Transverse colon (tissue), 4 donors: ENCODE results near the gene CRYGS. TPM values are rescaled to one million over a fixed set of nuclear protein-coding genes. Genes with fewer than 3 reads are reported as not detected.

Experiments used
- DNase-seq: peaks from one replicate; pipeline ENCODE4 v3.0.0-alpha.2; 2019
- H3K27ac ChIP-seq, 4 donors: fragments of 200-600 bp; sonication (generic); 2 replicates each; pipeline ENCODE4 v1.5.1; 2016 to 2018; ENCODE audit warnings: inconsistent platforms in 4 of 4
- H3K27me3 ChIP-seq: fragments of 200-600 bp; sonication (generic); 2 replicates; pipeline ENCODE4 v1.5.1; 2017; ENCODE audit warnings: inconsistent platforms
- H3K36me3 ChIP-seq, 4 donors: fragments of 200-600 bp; sonication (generic); 2 replicates each; pipeline ENCODE4 v1.5.1; 2017 to 2019; ENCODE audit warnings: inconsistent platforms in 4 of 4
- H3K4me1 ChIP-seq, 4 donors: fragments of 200-600 bp; sonication (generic); 2 replicates each; pipeline ENCODE4 v1.5.1; 2017 to 2020; ENCODE audit warnings: inconsistent platforms in 4 of 4
- H3K4me3 ChIP-seq, 4 donors: fragments of 200-600 bp; sonication (generic); 1 replicate in 1 of 4; 2 replicates in 3 of 4; pipeline versions ENCODE4 v1.5.1 to v1.6.1; 2017 to 2019; ENCODE audit warnings: inconsistent platforms in 4 of 4
- H3K9me3 ChIP-seq, 2 donors: fragments of 200-600 bp; sonication (generic); 2 replicates each; pipeline ENCODE4 v1.5.1; 2017 to 2019; ENCODE audit warnings: inconsistent platforms in 2 of 2
- EP300 ChIP-seq: sonication (generic); formaldehyde crosslinking; IDR thresholded peaks from one replicate; pipeline ENCODE4 v1.6.1; 2017; ENCODE audit warnings: antibody characterized with exemption, low read depth
- POLR2A ChIP-seq: fragments of 450-650 bp; IDR thresholded peaks from one replicate; pipeline ENCODE4 v1.6.1; 2016; ENCODE audit warnings: antibody characterized with exemption, mild to moderate bottlenecking, moderate library complexity
- POLR2AphosphoS5 ChIP-seq, 3 donors: sonication (generic); formaldehyde crosslinking; IDR thresholded peaks; one replicate each; pipeline ENCODE4 v1.6.1; 2016; ENCODE audit warnings: antibody characterized with exemption in 3 of 3
- WGBS, 2 donors: methylation state at CpG; one replicate each; pipeline ENCODE4 v1.1.5; 2018; ENCODE audit warnings: low coverage in 1 of 2; 5-methylcytosine and 5-hydroxymethylcytosine counted together
- in situ Hi-C, 4 donors: fragments of 200-750 bp; cut with MboI; loops; one replicate each; pipeline versions ENCODE4 v1.15.0 to v1.15.1; 2017; ENCODE audit warnings: low sequenced_read_pairs in 3 of 4, low pct_ligation_motif_present in 1 of 4, low pct_unique_long_range_greater_than_20kb in 1 of 4
- intact Hi-C: fragments of 100-400 bp; cut with DNase I; formaldehyde crosslinking; loops from one replicate; pipeline ENCODE4 v1.15.1; 2023; ENCODE audit warnings: low total_unique reads
- total RNA-seq, 4 donors: library from RNA; depleted of rRNA; stranded (reverse); fragments of >200 nt; gene quantifications; one replicate each; pipeline ENCODE4 v1.1.0, GENCODE V29; 2016
- TF ChIP-seq, protein P1 (sequence below), 5 experiments: fragments of 200-600 bp in 3 of 5; fragments of 450-650 bp in 2 of 5; sonication (generic) in 3 of 5; IDR thresholded peaks; 1 replicate in 2 of 5; 2 replicates in 3 of 5; pipeline ENCODE4 v1.5.1; 2016 to 2017; ENCODE audit warnings: antibody characterized with exemption in 5 of 5, inconsistent platforms in 3 of 5, mild to moderate bottlenecking in 2 of 5, moderate library complexity in 1 of 5

CRYGS gene
- total RNA-seq, 4 donors from 2014 or later, result 2.2 to 60.7 (median 4.4) TPM; not detected in 1

- 73% methylated on average over 4 of the region's 4 CpGs; no CpG with 5 or more reads in 1 of the 2 donors for WGBS, 2 donors
- no peaks in the 10 kb centered on the region for H3K36me3 ChIP-seq
- DNase-seq, result no peak
- intact Hi-C loops (no loop called here), in situ Hi-C loops (no loop called here)
- no peaks in the 10 kb centered on the region for H3K9me3 ChIP-seq
- no peak for TF ChIP-seq POLR2AphosphoS5 (IDR thresholded peaks at IDR 0.05)
- TF ChIP-seq POLR2A, result no peak
- TF ChIP-seq EP300, result no peak
- TF ChIP-seq, protein P1, sequence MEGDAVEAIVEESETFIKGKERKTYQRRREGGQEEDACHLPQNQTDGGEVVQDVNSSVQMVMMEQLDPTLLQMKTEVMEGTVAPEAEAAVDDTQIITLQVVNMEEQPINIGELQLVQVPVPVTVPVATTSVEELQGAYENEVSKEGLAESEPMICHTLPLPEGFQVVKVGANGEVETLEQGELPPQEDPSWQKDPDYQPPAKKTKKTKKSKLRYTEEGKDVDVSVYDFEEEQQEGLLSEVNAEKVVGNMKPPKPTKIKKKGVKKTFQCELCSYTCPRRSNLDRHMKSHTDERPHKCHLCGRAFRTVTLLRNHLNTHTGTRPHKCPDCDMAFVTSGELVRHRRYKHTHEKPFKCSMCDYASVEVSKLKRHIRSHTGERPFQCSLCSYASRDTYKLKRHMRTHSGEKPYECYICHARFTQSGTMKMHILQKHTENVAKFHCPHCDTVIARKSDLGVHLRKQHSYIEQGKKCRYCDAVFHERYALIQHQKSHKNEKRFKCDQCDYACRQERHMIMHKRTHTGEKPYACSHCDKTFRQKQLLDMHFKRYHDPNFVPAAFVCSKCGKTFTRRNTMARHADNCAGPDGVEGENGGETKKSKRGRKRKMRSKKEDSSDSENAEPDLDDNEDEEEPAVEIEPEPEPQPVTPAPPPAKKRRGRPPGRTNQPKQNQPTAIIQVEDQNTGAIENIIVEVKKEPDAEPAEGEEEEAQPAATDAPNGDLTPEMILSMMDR (IDR thresholded peaks at IDR 0.05), result no peak
- no peak overlapping the region for H3K4me3 ChIP-seq
- H3K27me3 ChIP-seq, result no peaks in the 10 kb centered on the region
- H3K4me1 ChIP-seq, result peaks cover 0 to 5% (median 0%) of the 10 kb centered on the region in 4 donors
- peak overlapping the region in 2 of 4 donors; percentile 27 to 41 for H3K27ac ChIP-seq
Measured at GRCh38 chr3:186492385-186492984, 51.7 kb downstream of the CRYGS start.

DNA sequence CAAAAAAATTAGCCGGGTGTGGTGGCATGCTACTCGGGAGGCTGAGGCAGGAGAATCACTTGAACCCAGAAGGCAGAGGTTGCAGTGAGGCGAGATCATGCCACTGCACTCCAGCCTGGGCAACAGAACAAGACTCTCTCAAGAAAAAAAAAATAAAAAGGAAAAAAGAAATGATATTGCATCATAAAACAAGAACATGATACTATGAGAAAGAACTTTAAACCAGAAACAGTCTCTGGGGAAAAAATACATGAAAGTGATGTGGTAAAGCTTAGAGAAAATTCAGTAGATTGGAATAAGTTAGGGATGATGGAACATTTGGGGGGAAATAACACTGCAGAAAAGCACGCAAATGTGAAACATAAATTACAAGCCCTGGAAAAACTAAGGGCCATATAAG lies 54.7 kb downstream of the CRYGS start:
- Histone ChIP-seq H3K36me3 (no peaks in the 10 kb centered on the region), H3K27me3 (no peaks in the 10 kb centered on the region), H3K4me3 (no peak overlapping the region), H3K9me3 (no peaks in the 10 kb centered on the region), H3K27ac (no peak overlapping the region), H3K4me1 (no peaks in the 10 kb centered on the region)
- intact Hi-C loops (no loop called here), in situ Hi-C loops (no loop called here)
- TF ChIP-seq POLR2A (no peak), EP300 (no peak), POLR2AphosphoS5 (IDR thresholded peaks at IDR 0.05) (no peak)
- TF ChIP-seq, protein P1 (IDR thresholded peaks at IDR 0.05), result no peak
- WGBS, 2 donors, result 71 to 84% methylated on average over 4 of the region's 4 CpGs
- no peak for DNase-seq

Other genes starting within 250 kb of the CRYGS start
- 1 to 10 TPM in 3 of 4 donors, under 1 TPM in 1; 1.00 to 2.9 (median 1.8) TPM for gene DGKG, start 182.1 kb downstream of the CRYGS start, total RNA-seq
- gene TBCCD1, start 23.0 kb upstream of the CRYGS start, total RNA-seq, result 10 to 100 TPM in 3 of 4 donors, 1 to 10 TPM in 1; 7.1 to 15.4 (median 13.9) TPM
- gene DNAJB11, start 26.3 kb upstream of the CRYGS start, total RNA-seq, result 10 to 100 TPM; 15.7 to 50.0 (median 29.4) TPM
- gene AHSG, start 68.7 kb upstream of the CRYGS start, total RNA-seq, result not detected
- not detected for gene FETUB, start 96.0 kb upstream of the CRYGS start, total RNA-seq
- not detected for gene HRG, start 121.6 kb upstream of the CRYGS start, total RNA-seq
- 1 to 10 TPM in 2 of 4 donors, not detected in 2; 1.6 to 2.0 TPM for gene KNG1, start 173.0 kb upstream of the CRYGS start, total RNA-seq
- 100 to 1,000 TPM; 146 to 550 (median 353) TPM for gene EIF4A2, start 239.2 kb upstream of the CRYGS start, total RNA-seq